NCI-H1105 treated with DMSO at 0.1 percent for 48 hours (cell line): ENCODE data around the gene OVCA2.

ENCODE experiments used
- DNase-seq: peaks from one replicate; lab custom pipeline; 2025; lab: John Stamatoyannopoulos, UW

OVCA2 gene

GRCh38 chr17:2013994-2014317, 27.9 kb upstream of the OVCA2 start:
- no peak for DNase-seq

- no peak for DNase-seq
These were observed 26.5 kb upstream of the OVCA2 start for GRCh38 chr17:2015314-2015713.

GRCh38 chr17:2016494-2016893, 25.3 kb upstream of the OVCA2 start:
- DNase-seq = no peak

- no peak for DNase-seq
These were observed 24.4 kb upstream of the OVCA2 start for GRCh38 chr17:2017274-2017941.

GRCh38 chr17:2018716-2019510, 22.9 kb upstream of the OVCA2 start:
- no peak for DNase-seq

- no peak for DNase-seq
These were observed 22.1 kb upstream of the OVCA2 start for GRCh38 chr17:2019723-2020122.

GRCh38 chr17:2020721-2021120, 21.1 kb upstream of the OVCA2 start:
- DNase-seq = no peak

GRCh38 chr17:2022647-2023240, 19.1 kb upstream of the OVCA2 start:
- no peak for DNase-seq

GRCh38 chr17:2023256-2023655, 18.6 kb upstream of the OVCA2 start:
- no peak for DNase-seq

- DNase-seq = peak; percentile 34
These were observed 17.9 kb upstream of the OVCA2 start for GRCh38 chr17:2023692-2024571.

GRCh38 chr17:2024572-2025219, 17.1 kb upstream of the OVCA2 start:
- DNase-seq = no peak

- peak; percentile 24 for DNase-seq
These were observed 16.6 kb upstream of the OVCA2 start, which contains the start of gene RTN4RL1 for GRCh38 chr17:2025220-2025621. RTN4RL1 (minus strand) TSS chr17:2025334; CDS start chr17:2024865, 469 bp downstream.

- DNase-seq = peak; percentile 19
These were observed 16.1 kb upstream of the OVCA2 start for GRCh38 chr17:2025622-2026309.

- no peak for DNase-seq
These were observed 14.1 kb upstream of the OVCA2 start for GRCh38 chr17:2027528-2028233.

- DNase-seq = no peak
These were observed 13.6 kb upstream of the OVCA2 start for GRCh38 chr17:2028234-2028614.

GRCh38 chr17:2028737-2029136, 13.1 kb upstream of the OVCA2 start:
- DNase-seq = no peak

GRCh38 chr17:2029911-2030778, 11.7 kb upstream of the OVCA2 start, which contains the start of gene DPH1:
DPH1 (plus strand) TSS chr17:2030153; CDS start chr17:2030170, 17 bp downstream.
- peak; percentile 64 for DNase-seq

GRCh38 chr17:2030779-2031163, 11.1 kb upstream of the OVCA2 start:
- DNase-seq = no peak

GRCh38 chr17:2033153-2033552, 8.7 kb upstream of the OVCA2 start:
- DNase-seq = no peak
